IMR-90 (cell line): ENCODE measurements around the gene SLC35B4. TPM values are rescaled to one million over a fixed set of nuclear protein-coding genes. Genes with fewer than 3 reads are reported as not detected.
A peak's percentile ranks its signal among the peaks of the same experiment; 100 is the strongest.

Source experiments
- ATAC-seq: fragments of 200-7000 bp; cut with Tn5 transposase; 2 replicates; pipeline ENCODE4 v1.9.1; 2020; ENCODE audit warnings: low read depth, mild to moderate bottlenecking, moderate library complexity
- BruUV-seq: library from RNA; stranded (reverse); fragments of 400-500 nt; replicated peaks from 2 replicates; lab custom pipeline; 2021; lab: Mats Ljungman, UMichigan
- CTCF ChIA-PET: fragments of 300-600 bp; formaldehyde crosslinking; extraction: SDS; loops from one replicate; lab custom pipeline; 2021; ENCODE audit warnings: antibody characterized with exemption; lab: Yijun Ruan, JAX
- POLR2A ChIA-PET: fragments of 300-600 bp; sonication (Branson Sonifier 250); formaldehyde crosslinking; loops from one replicate; lab custom pipeline; 2022; ENCODE audit warnings: antibody characterized with exemption; ENCODE audit not compliant: unreplicated experiment; lab: Charles Lee
- DNase-seq: peaks from one replicate; pipeline ENCODE4 v3.0.0; 2013
- H2AFZ ChIP-seq: replicated peaks from 2 replicates; pipeline ENCODE3; 2013; ENCODE audit warnings: low read length, mild to moderate bottlenecking; ENCODE audit not compliant: poor library complexity
- H2AK5ac ChIP-seq: 2 replicates; pipeline ENCODE4 v1.6.1; 2013; ENCODE audit warnings: low read depth, low read length, inconsistent platforms
- H2AK9ac ChIP-seq: replicated peaks from 2 replicates; pipeline ENCODE3; 2013; ENCODE audit warnings: mild to moderate bottlenecking, low read depth, low read length, moderate library complexity; ENCODE audit not compliant: poor library complexity
- H2BK120ac ChIP-seq: 2 replicates; pipeline ENCODE4 v1.6.1; 2013; ENCODE audit warnings: low read depth, low read length, inconsistent platforms
- H2BK15ac ChIP-seq: 3 replicates; pipeline ENCODE4 v1.6.1; 2013; ENCODE audit warnings: low read depth, low read length, inconsistent platforms
- H2BK20ac ChIP-seq: 2 replicates; pipeline ENCODE4 v1.6.1; 2013; ENCODE audit warnings: low read depth, mild to moderate bottlenecking, inconsistent platforms, low read length, moderate library complexity
- H2BK5ac ChIP-seq: 2 replicates; pipeline ENCODE4 v1.6.1; 2013; ENCODE audit warnings: mild to moderate bottlenecking, low read depth, low read length, inconsistent platforms; ENCODE audit not compliant: poor library complexity, severe bottlenecking
- H3K14ac ChIP-seq: replicated peaks from 2 replicates; pipeline ENCODE4 v1.6.1; 2013; ENCODE audit warnings: low read depth, low read length, inconsistent platforms
- H3K18ac ChIP-seq: 2 replicates; pipeline ENCODE4 v1.6.1; 2013; ENCODE audit warnings: low read depth, low read length, control low read depth
- H3K23ac ChIP-seq: 2 replicates; pipeline ENCODE4 v1.6.1; 2013; ENCODE audit warnings: low read depth, low read length, inconsistent platforms
- H3K27ac ChIP-seq: 2 replicates; pipeline ENCODE4 v1.5.1; 2013; ENCODE audit warnings: mild to moderate bottlenecking, control low read depth, low read length; ENCODE audit not compliant: insufficient read depth
- H3K27me3 ChIP-seq: 2 replicates; pipeline ENCODE4 v1.6.1; 2013; ENCODE audit warnings: low read length; ENCODE audit not compliant: control insufficient read depth, insufficient read depth
- H3K36me3 ChIP-seq: 2 replicates; pipeline ENCODE4 v1.6.1; 2013; ENCODE audit warnings: low read length, mixed read lengths; ENCODE audit not compliant: control insufficient read depth, insufficient read depth
- H3K4ac ChIP-seq: 2 replicates; pipeline ENCODE4 v1.6.1; 2013; ENCODE audit warnings: low read depth, low read length, inconsistent platforms
- H3K4me1 ChIP-seq: 2 replicates; pipeline ENCODE4 v1.6.1; 2013; ENCODE audit warnings: low read length, mixed read lengths; ENCODE audit not compliant: control insufficient read depth, insufficient read depth
- H3K4me2 ChIP-seq: 2 replicates; pipeline ENCODE4 v1.6.1; 2013; ENCODE audit warnings: low read depth, mild to moderate bottlenecking, control low read depth, low read length, moderate library complexity
- H3K4me3 ChIP-seq: 2 replicates; pipeline ENCODE4 v1.5.1; 2013; ENCODE audit warnings: low read depth, mild to moderate bottlenecking, control low read depth, low read length, moderate library complexity; ENCODE audit not compliant: insufficient read depth
- H3K56ac ChIP-seq: 2 replicates; pipeline ENCODE4 v1.6.1; 2013; ENCODE audit warnings: low read length, inconsistent platforms; ENCODE audit not compliant: insufficient read depth; ENCODE audit errors: extremely low read depth
- H3K79me1 ChIP-seq, 2 experiments: 2 replicates each; pipeline ENCODE4 v1.6.1; 2013; ENCODE audit warnings: low read length in 2 of 2, inconsistent platforms in 1 of 2, low read depth in 1 of 2
- H3K9ac ChIP-seq: 2 replicates; pipeline ENCODE4 v1.6.1; 2013; ENCODE audit warnings: low read depth, low read length, control low read depth
- H3K9me1 ChIP-seq: 2 replicates; pipeline ENCODE4 v1.6.1; 2013; ENCODE audit warnings: low read length, inconsistent platforms; ENCODE audit not compliant: insufficient read depth
- H3K9me3 ChIP-seq: 2 replicates; pipeline ENCODE4 v1.6.1; 2013; ENCODE audit warnings: low read length; ENCODE audit not compliant: control insufficient read depth, insufficient read depth
- H4K20me1 ChIP-seq: 2 replicates; pipeline ENCODE4 v1.6.1; 2013; ENCODE audit warnings: low read length, inconsistent platforms; ENCODE audit not compliant: insufficient read depth
- H4K5ac ChIP-seq: 2 replicates; pipeline ENCODE4 v1.6.1; 2013; ENCODE audit warnings: mild to moderate bottlenecking, low read depth, low read length, control low read depth
- H4K8ac ChIP-seq, 2 experiments: 2 replicates each; pipeline ENCODE4 v1.6.1; 2013; ENCODE audit warnings: low read depth in 2 of 2, low read length in 2 of 2, control low read depth in 1 of 2, inconsistent platforms in 1 of 2
- H4K91ac ChIP-seq: 2 replicates; pipeline ENCODE4 v1.6.1; 2013; ENCODE audit warnings: low read depth, low read length, inconsistent platforms; ENCODE audit not compliant: insufficient read depth
- BHLHE40 ChIP-seq: fragments of 150-350 bp; IDR thresholded peaks from 2 replicates; pipeline ENCODE4 v1.6.1; 2016; ENCODE audit warnings: mild to moderate bottlenecking, low read depth, low read length
- CTCF ChIP-seq: conservative IDR thresholded peaks from 2 replicates; pipeline ENCODE4 v1.5.1; 2012; ENCODE audit warnings: mild to moderate bottlenecking, low read depth, low read length, improper control_type of control experiment
- MAFK ChIP-seq: IDR thresholded peaks from 2 replicates; pipeline ENCODE4 v1.6.1; 2012; ENCODE audit warnings: low read depth, low read length, improper control_type of control experiment
- RFX5 ChIP-seq: IDR thresholded peaks from 2 replicates; pipeline ENCODE4 v1.8.0; 2012; ENCODE audit warnings: low read depth, mild to moderate bottlenecking, low read length, moderate library complexity
- WGBS, 2 experiments: methylation state at CpG; one replicate each; pipeline versions ENCODE4 v1.1.5 to v1.1.7; 2013; ENCODE audit warnings: missing lambda C conversion rate in 2 of 2; ENCODE audit not compliant: insufficient read length in 1 of 2; ENCODE audit errors: extremely low coverage in 2 of 2; 5-methylcytosine and 5-hydroxymethylcytosine counted together
- dilution Hi-C: fragments of 300-500 bp; cut with HindIII; formaldehyde crosslinking; loops from one replicate; pipeline ENCODE4 v1.14.3; 2018; ENCODE audit warnings: low sequenced_read_pairs; ENCODE audit not compliant: unreplicated experiment
- in situ Hi-C: fragments of 300-500 bp; cut with MboI; formaldehyde crosslinking; loops from 3 replicates; pipeline ENCODE4 v1.14.3; 2019; ENCODE audit warnings: low sequenced_read_pairs, inconsistent platforms, mixed read lengths
- intact Hi-C: fragments of 100-400 bp; cut with micrococcal nuclease; formaldehyde crosslinking; loops from 2 replicates; pipeline ENCODE4 v1.10.0; 2022
- polyA plus RNA-seq, 3 experiments: library from polyadenylated mRNA; depleted of rRNA; stranded (reverse); fragments of >200 nt; gene quantifications; 2 replicates each; pipeline ENCODE4 v1.2.3, GENCODE V29; 2012; ENCODE audit warnings: low replicate concordance in 1 of 3
- total RNA-seq: library from RNA; depleted of rRNA; stranded (reverse); fragments of >200 nt; gene quantifications from 2 replicates; pipeline ENCODE4 v1.2.3, GENCODE V29; 2012
- TF ChIP-seq, protein P1 (sequence below): fragments of 150-350 bp; IDR thresholded peaks from 2 replicates; pipeline ENCODE4 v1.6.1; 2016; ENCODE audit warnings: low read depth, mild to moderate bottlenecking, low read length, moderate library complexity, borderline replicate concordance

SLC35B4 gene
- total and polyA plus RNA-seq, 2 of the 4 experiments (the other 2 are of a cell fraction): 10.0 to 15.6 TPM

DNA sequence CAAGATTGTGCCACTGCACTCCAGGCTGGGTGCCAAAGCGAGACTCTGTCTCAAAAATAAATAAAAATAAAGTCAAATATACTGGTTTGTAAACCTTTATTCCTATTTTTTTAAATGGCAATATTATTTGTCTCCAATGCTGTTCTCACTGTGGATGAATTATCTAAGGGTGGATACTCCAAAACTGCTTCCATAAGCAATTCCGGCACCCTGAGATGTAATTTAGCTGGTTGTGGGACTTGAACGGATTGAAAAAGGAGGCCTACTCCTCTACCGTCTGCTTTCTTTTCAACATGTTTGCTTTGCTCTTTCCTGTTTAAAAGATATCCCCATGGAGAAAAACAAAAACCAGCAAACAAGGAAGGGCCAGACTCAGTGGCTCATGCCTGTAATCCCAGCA lies 54.4 kb downstream of the SLC35B4 start:
- H3K9ac ChIP-seq: no peak overlapping the region
- H3K27ac ChIP-seq: no peak overlapping the region
- H3K14ac ChIP-seq: no peak overlapping the region
- no peaks in the 10 kb centered on the region for H3K36me3 ChIP-seq
- no peak overlapping the region for H3K23ac ChIP-seq
- no peak overlapping the region for H2BK120ac ChIP-seq
- no peak overlapping the region for H2AFZ ChIP-seq
- no peak overlapping the region for H3K4me2 ChIP-seq
- no peak overlapping the region for H3K4ac ChIP-seq
- no peak for ATAC-seq
- no peak overlapping the region for H3K4me3 ChIP-seq
- WGBS, 2 experiments: no CpG with 5 or more reads among the region's 4 CpGs
- H2AK9ac ChIP-seq: no peak overlapping the region
- no peaks in the 10 kb centered on the region for H3K9me3 ChIP-seq
- peaks cover 4% of the 10 kb centered on the region; the same call in 1 of the 2 replicates for H3K27me3 ChIP-seq
- H2AK5ac ChIP-seq: no peak overlapping the region
- H2BK15ac ChIP-seq: no peak overlapping the region
- DNase-seq: no peak
- no peak overlapping the region for H4K5ac ChIP-seq
- intact Hi-C loops (no loop called here), in situ Hi-C loops (no loop called here), dilution Hi-C loops (no loop called here)
- TF ChIP-seq MAFK (peak; percentile 55), RFX5 (no peak), BHLHE40 (no peak), CTCF (no peak)
- TF ChIP-seq, protein P1, sequence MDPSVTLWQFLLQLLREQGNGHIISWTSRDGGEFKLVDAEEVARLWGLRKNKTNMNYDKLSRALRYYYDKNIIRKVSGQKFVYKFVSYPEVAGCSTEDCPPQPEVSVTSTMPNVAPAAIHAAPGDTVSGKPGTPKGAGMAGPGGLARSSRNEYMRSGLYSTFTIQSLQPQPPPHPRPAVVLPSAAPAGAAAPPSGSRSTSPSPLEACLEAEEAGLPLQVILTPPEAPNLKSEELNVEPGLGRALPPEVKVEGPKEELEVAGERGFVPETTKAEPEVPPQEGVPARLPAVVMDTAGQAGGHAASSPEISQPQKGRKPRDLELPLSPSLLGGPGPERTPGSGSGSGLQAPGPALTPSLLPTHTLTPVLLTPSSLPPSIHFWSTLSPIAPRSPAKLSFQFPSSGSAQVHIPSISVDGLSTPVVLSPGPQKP: no peak
- H3K9me1 ChIP-seq: no peaks in the 10 kb centered on the region
- no peak overlapping the region for H4K91ac ChIP-seq
- ChIA-PET POLR2A (no interaction called here), CTCF (no interaction called here)
- no peak overlapping the region for H3K18ac ChIP-seq
- no peak overlapping the region for H4K8ac ChIP-seq
- H3K4me1 ChIP-seq: no peaks in the 10 kb centered on the region
- no peak overlapping the region for H2BK20ac ChIP-seq
- H3K56ac ChIP-seq: no peak overlapping the region
- no peak overlapping the region for H2BK5ac ChIP-seq
- no TSS peak for BruUV-seq
- H4K20me1 ChIP-seq: no peaks in the 10 kb centered on the region
- H3K79me1 ChIP-seq: no peaks in the 10 kb centered on the region
